Measurements from ENCODE around the gene MTA2.

GRCh38 chr11:62649486-62649885 lies 47.8 kb upstream of the MTA2 start:
- TF ChIP-seq CTCF (IDR thresholded peaks at IDR 0.05), result no peak
- no peak for TF ChIP-seq POLR2A (IDR thresholded peaks at IDR 0.05)

All from body of pancreas (tissue), 4 donors.